Stomach (tissue), 4 donors: ENCODE results near the gene ARL6.

Source experiments
- EP300 ChIP-seq: sonication (generic); formaldehyde crosslinking; IDR thresholded peaks from one replicate; pipeline ENCODE4 v1.6.1; 2017; ENCODE audit warnings: antibody characterized with exemption
- POLR2A ChIP-seq, 4 donors: fragments of 450-650 bp; IDR thresholded peaks; one replicate each; pipeline ENCODE4 v1.6.1; 2016; ENCODE audit warnings: antibody characterized with exemption in 4 of 4, control low read depth in 2 of 4, mild to moderate bottlenecking in 1 of 4, moderate library complexity in 1 of 4
- POLR2AphosphoS5 ChIP-seq, 3 donors: sonication (generic); formaldehyde crosslinking; IDR thresholded peaks; one replicate each; pipeline ENCODE4 v1.6.1; 2016; ENCODE audit warnings: antibody characterized with exemption in 3 of 3
- TF ChIP-seq, protein P1 (sequence below), 7 experiments: fragments of 450-650 bp in 4 of 7; fragments of 200-600 bp in 3 of 7; sonication (generic) in 3 of 7; IDR thresholded peaks; one replicate each; pipeline ENCODE4 v1.5.1; 2016 to 2019; ENCODE audit warnings: antibody characterized with exemption in 7 of 7, control low read depth in 2 of 7, mild to moderate bottlenecking in 1 of 7

DNA sequence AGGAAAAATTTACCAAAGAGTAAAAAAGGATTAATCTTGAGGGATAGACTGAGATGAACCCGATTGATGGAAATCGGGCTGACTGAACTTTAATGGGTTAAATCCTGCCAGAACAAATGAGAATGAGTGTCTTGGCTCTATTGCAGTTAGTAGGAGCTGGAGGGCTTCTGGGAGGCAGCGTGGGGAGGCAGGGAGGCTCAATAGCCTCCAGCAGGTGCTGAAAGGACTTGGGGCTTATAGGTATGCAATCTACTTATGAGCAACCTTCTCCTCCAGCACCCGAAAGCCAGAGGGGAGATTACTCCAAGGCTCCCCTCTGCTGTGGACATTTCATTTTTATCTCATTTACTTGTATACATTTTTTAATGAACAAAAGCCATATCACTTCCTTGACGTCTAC, 56.2 kb downstream of the ARL6 start:
- TF ChIP-seq, protein P1, sequence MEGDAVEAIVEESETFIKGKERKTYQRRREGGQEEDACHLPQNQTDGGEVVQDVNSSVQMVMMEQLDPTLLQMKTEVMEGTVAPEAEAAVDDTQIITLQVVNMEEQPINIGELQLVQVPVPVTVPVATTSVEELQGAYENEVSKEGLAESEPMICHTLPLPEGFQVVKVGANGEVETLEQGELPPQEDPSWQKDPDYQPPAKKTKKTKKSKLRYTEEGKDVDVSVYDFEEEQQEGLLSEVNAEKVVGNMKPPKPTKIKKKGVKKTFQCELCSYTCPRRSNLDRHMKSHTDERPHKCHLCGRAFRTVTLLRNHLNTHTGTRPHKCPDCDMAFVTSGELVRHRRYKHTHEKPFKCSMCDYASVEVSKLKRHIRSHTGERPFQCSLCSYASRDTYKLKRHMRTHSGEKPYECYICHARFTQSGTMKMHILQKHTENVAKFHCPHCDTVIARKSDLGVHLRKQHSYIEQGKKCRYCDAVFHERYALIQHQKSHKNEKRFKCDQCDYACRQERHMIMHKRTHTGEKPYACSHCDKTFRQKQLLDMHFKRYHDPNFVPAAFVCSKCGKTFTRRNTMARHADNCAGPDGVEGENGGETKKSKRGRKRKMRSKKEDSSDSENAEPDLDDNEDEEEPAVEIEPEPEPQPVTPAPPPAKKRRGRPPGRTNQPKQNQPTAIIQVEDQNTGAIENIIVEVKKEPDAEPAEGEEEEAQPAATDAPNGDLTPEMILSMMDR (IDR thresholded peaks at IDR 0.05): no peak
- TF ChIP-seq POLR2A (IDR thresholded peaks at IDR 0.05): no peak
- TF ChIP-seq POLR2AphosphoS5 (IDR thresholded peaks at IDR 0.05): no peak
- no peak for TF ChIP-seq EP300
